GM23248 (cell line): ENCODE measurements around the gene SMYD4.

Source experiments
- EZH2 ChIP-seq: fragments of 200-600 bp; sonication (generic); IDR thresholded peaks from 2 replicates; pipeline ENCODE4 v1.6.1; 2018; ENCODE audit warnings: antibody characterized with exemption, mild to moderate bottlenecking; ENCODE audit not compliant: insufficient read depth, poor library complexity, severe bottlenecking
- EZH2phosphoT487 ChIP-seq: fragments of 200-600 bp; sonication (generic); IDR thresholded peaks from 2 replicates; pipeline ENCODE4 v1.6.1; 2018; ENCODE audit warnings: antibody characterized with exemption, moderate library complexity, mild to moderate bottlenecking, low read depth; ENCODE audit not compliant: insufficient read depth

- TF ChIP-seq EZH2phosphoT487 (no peak), EZH2 (no peak)
Measured at GRCh38 chr17:1783834-1784611, 45.7 kb downstream of the SMYD4 start.
